Measurements from ENCODE around the gene KIF15. TPM values are rescaled to one million over a fixed set of nuclear protein-coding genes. Genes with fewer than 3 reads are reported as not detected.
A peak's percentile ranks its signal among the peaks of the same experiment; 100 is the strongest.
"Not testable (repeated sequence)": the region's sequence is repeated elsewhere in the genome, so short reads cannot be mapped to it uniquely, and the experiment has no call there.

The KIF15 gene
- total RNA-seq, 1 donor: 1.1 TPM

GRCh38 chr3:44825264-44825925 lies 63.8 kb downstream of the KIF15 start:
- DNase-seq (ENCODE audit: low read depth in 2 of 3, low spot score in 2 of 3): no peak

- no peak for DNase-seq (ENCODE audit: low read depth in 2 of 3, low spot score in 2 of 3)
Measured at GRCh38 chr3:44827196-44827595, 65.6 kb downstream of the KIF15 start.

GRCh38 chr3:44831232-44831631 lies 69.6 kb downstream of the KIF15 start:
- no peak for DNase-seq (ENCODE audit: low read depth in 2 of 3, low spot score in 2 of 3)

GRCh38 chr3:44832032-44832431 lies 70.4 kb downstream of the KIF15 start:
- DNase-seq (ENCODE audit: low read depth in 2 of 3, low spot score in 2 of 3): no peak

GRCh38 chr3:44832965-44833364 lies 71.4 kb downstream of the KIF15 start:
- DNase-seq (ENCODE audit: low read depth in 2 of 3, low spot score in 2 of 3): no peak

- DNase-seq (ENCODE audit: low read depth in 2 of 3, low spot score in 2 of 3): no peak
Measured at GRCh38 chr3:44833394-44833793, 71.8 kb downstream of the KIF15 start.

GRCh38 chr3:44835684-44836083 lies 74.1 kb downstream of the KIF15 start:
- DNase-seq (ENCODE audit: low read depth in 2 of 3, low spot score in 2 of 3): no peak

- DNase-seq (ENCODE audit: low read depth in 2 of 3, low spot score in 2 of 3): no peak
Measured at GRCh38 chr3:44842376-44842775, 80.8 kb downstream of the KIF15 start.

GRCh38 chr3:44845528-44846520 lies 84.2 kb downstream of the KIF15 start:
- no peak for DNase-seq (ENCODE audit: low read depth in 2 of 3, low spot score in 2 of 3)

GRCh38 chr3:44848634-44849033 lies 87.0 kb downstream of the KIF15 start:
- DNase-seq (ENCODE audit: low read depth in 2 of 3, low spot score in 2 of 3): no peak

GRCh38 chr3:44856663-44857062 lies 95.1 kb downstream of the KIF15 start:
- not testable (repeated sequence) for DNase-seq (ENCODE audit: low read depth in 2 of 3, low spot score in 2 of 3)

- no peak for DNase-seq (ENCODE audit: low read depth in 2 of 3, low spot score in 2 of 3)
Measured at GRCh38 chr3:44860117-44860516, 98.5 kb downstream of the KIF15 start.

- peak; percentile 75 to 94 (median 92) for DNase-seq (ENCODE audit: low read depth in 2 of 3, low spot score in 2 of 3)
Measured at GRCh38 chr3:44861412-44862225, 100.0 kb downstream of the KIF15 start, which contains the start of gene TMEM42. Gene TMEM42, plus strand, starts transcription at chr3:44861912. Its CDS starts 13 bp downstream, at chr3:44861925.

- peak in 2 of 3 donors; percentile 16 to 38 for DNase-seq (ENCODE audit: low read depth in 2 of 3, low spot score in 2 of 3)
Measured at GRCh38 chr3:44862226-44862637, 100.6 kb downstream of the KIF15 start.

- DNase-seq (ENCODE audit: low read depth in 2 of 3, low spot score in 2 of 3): no peak
Measured at GRCh38 chr3:44865272-44866035, 103.9 kb downstream of the KIF15 start.

- no peak for DNase-seq (ENCODE audit: low read depth in 2 of 3, low spot score in 2 of 3)
Measured at GRCh38 chr3:44867421-44868111, 106.0 kb downstream of the KIF15 start.

- no peak for DNase-seq (ENCODE audit: low read depth in 2 of 3, low spot score in 2 of 3)
Measured at GRCh38 chr3:44870375-44871061, 108.9 kb downstream of the KIF15 start.

GRCh38 chr3:44874308-44874707 lies 112.7 kb downstream of the KIF15 start, which contains the start of gene TGM4:
Gene TGM4, plus strand, starts transcription at chr3:44874608. Its CDS starts 71 bp downstream, at chr3:44874679.
- no peak for DNase-seq (ENCODE audit: low read depth in 2 of 3, low spot score in 2 of 3)

GRCh38 chr3:44875596-44875995 lies 114.0 kb downstream of the KIF15 start:
- DNase-seq (ENCODE audit: low read depth in 2 of 3, low spot score in 2 of 3): no peak

Data from hematopoietic multipotent progenitor cell (in vitro differentiated cells).